Smooth muscle cell (in vitro differentiated cells): Measurements from ENCODE around the gene OPRD1. TPM values are rescaled to one million over a fixed set of nuclear protein-coding genes. Genes with fewer than 3 reads are reported as not detected.

Experiments
- DNase-seq: peaks from one replicate; lab custom pipeline; 2025; ENCODE audit not compliant: unreplicated experiment; lab: John Stamatoyannopoulos, UW
- H2AFZ ChIP-seq: fragments of 200-600 bp; sonication (generic); 2 replicates; pipeline ENCODE4 v1.6.0; 2016; ENCODE audit warnings: antibody characterized with exemption, low read depth, mild to moderate bottlenecking
- H3F3A ChIP-seq: fragments of 200-600 bp; sonication (generic); 2 replicates; pipeline ENCODE4 v1.6.0; 2017; ENCODE audit warnings: antibody characterized with exemption, low read depth
- H3K27ac ChIP-seq: fragments of 200-600 bp; sonication (generic); 2 replicates; pipeline ENCODE4 v1.5.1; 2016; ENCODE audit warnings: low read depth, mild to moderate bottlenecking
- H3K27me3 ChIP-seq: fragments of 200-600 bp; sonication (generic); 2 replicates; pipeline ENCODE4 v1.6.1; 2016; ENCODE audit warnings: low read depth, mild to moderate bottlenecking
- H3K36me3 ChIP-seq: fragments of 200-600 bp; sonication (generic); 2 replicates; pipeline ENCODE4 v1.5.1; 2016; ENCODE audit warnings: low read depth
- H3K4me1 ChIP-seq: fragments of 200-600 bp; sonication (generic); 2 replicates; pipeline ENCODE4 v1.5.1; 2016; ENCODE audit warnings: low read depth
- H3K4me2 ChIP-seq: fragments of 200-600 bp; sonication (generic); 2 replicates; pipeline ENCODE4 v1.6.0; 2016; ENCODE audit warnings: mild to moderate bottlenecking
- H3K4me3 ChIP-seq: fragments of 200-600 bp; sonication (generic); 2 replicates; pipeline ENCODE4 v1.5.1; 2016; ENCODE audit warnings: mild to moderate bottlenecking
- H3K79me2 ChIP-seq: fragments of 200-600 bp; sonication (generic); 2 replicates; pipeline ENCODE4 v1.6.0; 2016; ENCODE audit warnings: low read depth, mild to moderate bottlenecking
- H3K9ac ChIP-seq: fragments of 200-600 bp; sonication (generic); 2 replicates; pipeline ENCODE4 v1.6.0; 2016; ENCODE audit warnings: low read depth
- H3K9me3 ChIP-seq: fragments of 200-600 bp; sonication (generic); replicated peaks from 2 replicates; pipeline ENCODE4 v1.5.1; 2016; ENCODE audit warnings: low read depth
- H4K20me1 ChIP-seq: fragments of 200-600 bp; sonication (generic); 2 replicates; pipeline ENCODE4 v1.6.0; 2016; ENCODE audit warnings: low read depth
- WGBS: methylation state at CpG from one replicate; pipeline ENCODE4 v1.1.7; 2016; ENCODE audit warnings: low lambda C conversion rate; 5-methylcytosine and 5-hydroxymethylcytosine counted together
- polyA plus RNA-seq: library from polyadenylated mRNA; unstranded; fragments of >200 nt; fragmentation: Nextera tagmentation; extraction: Ambion mirVana; gene quantifications from 2 replicates; pipeline ENCODE4 v1.2.1, GENCODE V29; 2016
- total RNA-seq: library from RNA; depleted of rRNA; stranded (reverse); fragments of >200 nt; gene quantifications from 2 replicates; pipeline ENCODE4 v1.2.3, GENCODE V29; 2014
- TF ChIP-seq, protein P1 (sequence below): fragments of 200-600 bp; sonication (generic); IDR thresholded peaks from 2 replicates; pipeline ENCODE4 v1.5.1; 2017; ENCODE audit warnings: borderline replicate concordance, mild to moderate bottlenecking, antibody characterized with exemption; ENCODE audit not compliant: insufficient read depth, poor library complexity, severe bottlenecking

Gene OPRD1
- total and polyA plus RNA-seq, 2 experiments from 2014 or later: 0.90 to 1.5 TPM

- Histone ChIP-seq H3K4me1 (no peaks in the 10 kb centered on the region), H3K36me3 (no peaks in the 10 kb centered on the region), H3K9ac (no peak overlapping the region), H3K27ac (no peak overlapping the region), H3K27me3 (peaks cover 22% of the 10 kb centered on the region), H3K9me3 (no peaks in the 10 kb centered on the region), H3K4me3 (no peak overlapping the region), H2AFZ (no peak overlapping the region), H3K4me2 (no peak overlapping the region), H4K20me1 (no peaks in the 10 kb centered on the region), H3F3A (no peaks in the 10 kb centered on the region), H3K79me2 (no peaks in the 10 kb centered on the region)
- TF ChIP-seq, protein P1, sequence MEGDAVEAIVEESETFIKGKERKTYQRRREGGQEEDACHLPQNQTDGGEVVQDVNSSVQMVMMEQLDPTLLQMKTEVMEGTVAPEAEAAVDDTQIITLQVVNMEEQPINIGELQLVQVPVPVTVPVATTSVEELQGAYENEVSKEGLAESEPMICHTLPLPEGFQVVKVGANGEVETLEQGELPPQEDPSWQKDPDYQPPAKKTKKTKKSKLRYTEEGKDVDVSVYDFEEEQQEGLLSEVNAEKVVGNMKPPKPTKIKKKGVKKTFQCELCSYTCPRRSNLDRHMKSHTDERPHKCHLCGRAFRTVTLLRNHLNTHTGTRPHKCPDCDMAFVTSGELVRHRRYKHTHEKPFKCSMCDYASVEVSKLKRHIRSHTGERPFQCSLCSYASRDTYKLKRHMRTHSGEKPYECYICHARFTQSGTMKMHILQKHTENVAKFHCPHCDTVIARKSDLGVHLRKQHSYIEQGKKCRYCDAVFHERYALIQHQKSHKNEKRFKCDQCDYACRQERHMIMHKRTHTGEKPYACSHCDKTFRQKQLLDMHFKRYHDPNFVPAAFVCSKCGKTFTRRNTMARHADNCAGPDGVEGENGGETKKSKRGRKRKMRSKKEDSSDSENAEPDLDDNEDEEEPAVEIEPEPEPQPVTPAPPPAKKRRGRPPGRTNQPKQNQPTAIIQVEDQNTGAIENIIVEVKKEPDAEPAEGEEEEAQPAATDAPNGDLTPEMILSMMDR: no peak
- no peak for DNase-seq
- 81% methylated on average over 4 of the region's 4 CpGs for WGBS
Observed at GRCh38 chr1:28807046-28807445, 4.9 kb upstream of the OPRD1 start.

DNA sequence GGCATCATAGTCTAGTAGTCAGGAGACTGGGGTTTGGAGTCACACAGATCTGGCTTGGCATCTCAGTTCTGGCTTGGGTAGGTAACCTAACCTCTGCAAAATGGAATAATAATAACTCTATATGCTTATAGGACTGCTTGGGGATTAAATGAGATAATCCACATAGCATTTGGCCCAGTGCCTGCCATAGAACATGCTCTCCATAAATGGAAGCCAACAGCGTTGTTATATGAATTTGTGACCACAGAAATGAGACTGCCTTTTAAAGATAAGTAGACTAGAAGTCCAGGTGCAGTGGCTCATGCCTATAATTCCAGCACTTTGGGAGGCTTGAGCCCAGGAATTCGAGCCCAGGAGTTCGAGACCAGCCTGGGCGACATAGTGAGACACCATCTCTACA, 4.0 kb upstream of the OPRD1 start:
- no peaks in the 10 kb centered on the region for H3F3A ChIP-seq
- no peak overlapping the region for H3K4me2 ChIP-seq
- no peak overlapping the region for H2AFZ ChIP-seq
- H4K20me1 ChIP-seq: no peaks in the 10 kb centered on the region
- no peaks in the 10 kb centered on the region for H3K79me2 ChIP-seq
- no peaks in the 10 kb centered on the region for H3K9me3 ChIP-seq
- no peak overlapping the region for H3K9ac ChIP-seq
- WGBS: 67% methylated on average over 4 of the region's 4 CpGs
- no peak overlapping the region for H3K27ac ChIP-seq
- no peak for DNase-seq
- TF ChIP-seq, protein P1: no peak
- no peak overlapping the region for H3K4me3 ChIP-seq
- no peaks in the 10 kb centered on the region for H3K4me1 ChIP-seq
- peaks cover 22% of the 10 kb centered on the region for H3K27me3 ChIP-seq
- no peaks in the 10 kb centered on the region for H3K36me3 ChIP-seq

DNA sequence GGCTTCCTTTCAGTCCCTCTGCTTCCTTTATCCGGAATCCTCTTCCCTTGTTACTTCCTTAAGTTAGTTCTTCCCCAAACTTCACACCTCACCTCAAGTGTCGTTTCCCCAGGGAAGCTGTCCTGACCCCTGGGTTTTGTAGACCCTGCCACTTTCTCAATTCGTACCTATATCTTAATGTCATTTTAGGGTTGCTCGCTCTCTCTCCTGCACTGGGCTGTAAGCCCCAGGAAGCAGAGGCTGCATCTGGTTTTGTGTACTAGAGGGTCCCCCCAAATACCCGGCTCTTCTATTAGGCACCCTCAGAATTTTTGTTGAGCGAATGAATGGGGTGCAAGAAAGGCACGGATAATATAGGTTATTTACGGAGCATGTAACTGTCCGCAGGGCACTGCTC, 603 bp upstream of the OPRD1 start:
- Histone ChIP-seq H3K36me3 (no peaks in the 10 kb centered on the region), H3K9ac (no peak overlapping the region), H3K27me3 (peaks cover 22% of the 10 kb centered on the region), H2AFZ (no peak overlapping the region), H3K4me2 (peak overlapping the region; percentile 72), H3K4me3 (no peak overlapping the region), H3K79me2 (no peaks in the 10 kb centered on the region), H3K4me1 (peaks cover 16% of the 10 kb centered on the region), H3K27ac (no peak overlapping the region), H3K9me3 (no peaks in the 10 kb centered on the region), H3F3A (peaks cover 17% of the 10 kb centered on the region), H4K20me1 (peaks cover 11% of the 10 kb centered on the region)
- WGBS: 83% methylated on average over 9 of the region's 9 CpGs
- TF ChIP-seq, protein P1: no peak
- DNase-seq: no peak

- H3K79me2 ChIP-seq: peaks cover 3% of the 10 kb centered on the region
- H3K4me1 ChIP-seq: peaks cover 16% of the 10 kb centered on the region
- 61% methylated on average over 34 of the region's 34 CpGs for WGBS
- H3K4me2 ChIP-seq: peak overlapping the region; percentile 86
- H4K20me1 ChIP-seq: peaks cover 21% of the 10 kb centered on the region
- H3F3A ChIP-seq: peaks cover 17% of the 10 kb centered on the region
- H2AFZ ChIP-seq: peak overlapping the region; percentile 2
- H3K9ac ChIP-seq: no peak overlapping the region
- peaks cover 22% of the 10 kb centered on the region for H3K27me3 ChIP-seq
- TF ChIP-seq, protein P1: no peak
- H3K9me3 ChIP-seq: no peaks in the 10 kb centered on the region
- no peak overlapping the region for H3K27ac ChIP-seq
- H3K36me3 ChIP-seq: no peaks in the 10 kb centered on the region
- no peak for DNase-seq
- peak overlapping the region; percentile 39 for H3K4me3 ChIP-seq
Observed at GRCh38 chr1:28812669-28813468, 899 bp downstream of the OPRD1 start.
